Measurements from ENCODE around the gene CREB3L4. TPM values are rescaled to one million over a fixed set of nuclear protein-coding genes. Genes with fewer than 3 reads are reported as not detected.

Gene CREB3L4
- total and polyA plus RNA-seq, 4 donors: 4.3 to 16.5 (median 10.3) TPM

DNA sequence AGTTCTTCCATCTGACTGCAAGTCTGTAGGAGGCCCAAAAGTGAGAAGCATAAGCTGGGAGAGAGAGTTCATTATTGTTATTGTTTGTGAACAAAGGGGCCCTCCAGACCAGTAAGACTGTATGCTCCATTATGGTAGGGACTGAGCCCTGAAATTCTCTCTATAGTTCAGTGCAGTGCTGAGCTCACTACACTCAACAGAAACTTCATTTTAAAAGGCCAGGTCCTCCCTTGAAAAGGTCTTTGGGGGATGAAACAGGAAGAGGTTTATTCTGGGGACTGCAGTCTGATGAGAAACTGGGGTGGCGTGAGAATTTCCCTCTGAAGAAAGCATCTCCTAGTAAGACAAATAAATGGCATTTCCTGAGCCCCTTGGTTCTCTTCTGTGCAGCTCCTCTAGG is 39.5 kb upstream of the CREB3L4 start:
- Histone ChIP-seq H3K27me3 (ENCODE audit: control insufficient read depth, insufficient read depth, low read length) (no peaks in the 10 kb centered on the region), H3K36me3 (ENCODE audit: control insufficient read depth, insufficient read depth, low read length) (peaks cover 34% of the 10 kb centered on the region), H3K4me3 (ENCODE audit: low read depth, low read length) (no peak overlapping the region), H3K4me1 (ENCODE audit: control insufficient read depth, insufficient read depth, low read length) (peaks cover 23% of the 10 kb centered on the region), H3K27ac (ENCODE audit: low read depth, low read length) (peak overlapping the region; percentile 75), H3K9me3 (ENCODE audit: control insufficient read depth, insufficient read depth, low read length) (no peaks in the 10 kb centered on the region)
- no peak for DNase-seq (ENCODE audit: low read depth in 4 of 6, low spot score in 6 of 6)
- no CpG with 5 or more reads among the region's 1 CpG for WGBS (ENCODE audit: insufficient coverage)

DNA sequence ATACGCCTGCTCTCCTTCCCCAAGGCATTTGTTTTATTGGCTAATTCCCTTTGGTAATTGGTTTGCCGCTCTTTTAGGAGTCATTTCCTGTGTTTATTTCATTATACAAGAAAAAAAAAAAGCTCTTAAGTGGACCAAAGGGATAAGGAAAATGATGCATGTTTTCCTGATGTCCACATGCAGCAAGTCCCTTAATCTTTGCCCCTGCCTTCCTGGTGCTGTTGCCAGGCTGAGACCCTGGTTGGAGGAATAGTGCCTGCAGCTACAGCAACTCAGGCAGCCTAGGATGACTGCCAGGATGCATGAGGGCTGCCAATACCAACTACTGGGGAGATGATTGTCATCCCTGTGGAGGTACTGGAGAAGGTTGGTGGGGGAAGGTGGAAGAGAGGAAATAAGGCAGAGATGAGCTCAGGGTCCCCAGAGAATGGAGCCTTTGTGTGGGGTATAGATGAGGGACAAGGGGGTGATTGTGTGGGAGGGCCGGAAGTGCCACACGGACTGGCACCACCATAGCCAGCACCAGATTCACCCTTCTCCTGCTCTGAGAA is 38.8 kb upstream of the CREB3L4 start:
- Histone ChIP-seq H3K27ac (ENCODE audit: low read depth, low read length) (peak overlapping the region; percentile 75), H3K4me3 (ENCODE audit: low read depth, low read length) (no peak overlapping the region), H3K36me3 (ENCODE audit: control insufficient read depth, insufficient read depth, low read length) (peaks cover 40% of the 10 kb centered on the region), H3K27me3 (ENCODE audit: control insufficient read depth, insufficient read depth, low read length) (no peaks in the 10 kb centered on the region), H3K4me1 (ENCODE audit: control insufficient read depth, insufficient read depth, low read length) (peaks cover 18% of the 10 kb centered on the region), H3K9me3 (ENCODE audit: control insufficient read depth, insufficient read depth, low read length) (no peaks in the 10 kb centered on the region)
- no CpG with 5 or more reads among the region's 4 CpGs for WGBS (ENCODE audit: insufficient coverage)
- peak in 2 of 6 donors; percentile 47 to 64 for DNase-seq (ENCODE audit: low read depth in 4 of 6, low spot score in 6 of 6)

DNA sequence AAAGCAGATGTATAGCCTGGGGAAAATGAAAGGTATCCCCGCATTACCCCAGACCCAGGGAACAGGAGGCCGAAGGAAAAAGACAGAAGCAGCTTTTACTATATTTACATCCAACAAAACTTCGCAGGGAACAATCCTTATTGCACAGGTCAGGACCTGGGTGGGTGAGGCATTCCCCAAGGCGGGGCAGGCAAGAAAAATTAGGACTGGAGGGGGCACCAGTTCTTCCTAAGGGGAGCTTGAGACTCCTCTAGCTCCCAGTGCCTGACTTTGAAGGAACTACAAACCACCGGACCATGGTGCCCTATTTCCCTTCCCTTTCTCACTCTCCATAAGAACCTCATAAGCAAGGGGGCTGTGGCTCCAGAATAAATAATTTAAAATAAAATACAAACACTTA is 38.3 kb upstream of the CREB3L4 start:
- H3K27ac ChIP-seq (ENCODE audit: low read depth, low read length): peak overlapping the region; percentile 75
- peaks cover 45% of the 10 kb centered on the region for H3K36me3 ChIP-seq (ENCODE audit: control insufficient read depth, insufficient read depth, low read length)
- no peaks in the 10 kb centered on the region for H3K27me3 ChIP-seq (ENCODE audit: control insufficient read depth, insufficient read depth, low read length)
- no peak overlapping the region for H3K4me3 ChIP-seq (ENCODE audit: low read depth, low read length)
- no peak for DNase-seq (ENCODE audit: low read depth in 4 of 6, low spot score in 6 of 6)
- peaks cover 15% of the 10 kb centered on the region for H3K4me1 ChIP-seq (ENCODE audit: control insufficient read depth, insufficient read depth, low read length)
- no peaks in the 10 kb centered on the region for H3K9me3 ChIP-seq (ENCODE audit: control insufficient read depth, insufficient read depth, low read length)
- 100% methylated on average over 1 of the region's 5 CpGs for WGBS (ENCODE audit: insufficient coverage)

DNA sequence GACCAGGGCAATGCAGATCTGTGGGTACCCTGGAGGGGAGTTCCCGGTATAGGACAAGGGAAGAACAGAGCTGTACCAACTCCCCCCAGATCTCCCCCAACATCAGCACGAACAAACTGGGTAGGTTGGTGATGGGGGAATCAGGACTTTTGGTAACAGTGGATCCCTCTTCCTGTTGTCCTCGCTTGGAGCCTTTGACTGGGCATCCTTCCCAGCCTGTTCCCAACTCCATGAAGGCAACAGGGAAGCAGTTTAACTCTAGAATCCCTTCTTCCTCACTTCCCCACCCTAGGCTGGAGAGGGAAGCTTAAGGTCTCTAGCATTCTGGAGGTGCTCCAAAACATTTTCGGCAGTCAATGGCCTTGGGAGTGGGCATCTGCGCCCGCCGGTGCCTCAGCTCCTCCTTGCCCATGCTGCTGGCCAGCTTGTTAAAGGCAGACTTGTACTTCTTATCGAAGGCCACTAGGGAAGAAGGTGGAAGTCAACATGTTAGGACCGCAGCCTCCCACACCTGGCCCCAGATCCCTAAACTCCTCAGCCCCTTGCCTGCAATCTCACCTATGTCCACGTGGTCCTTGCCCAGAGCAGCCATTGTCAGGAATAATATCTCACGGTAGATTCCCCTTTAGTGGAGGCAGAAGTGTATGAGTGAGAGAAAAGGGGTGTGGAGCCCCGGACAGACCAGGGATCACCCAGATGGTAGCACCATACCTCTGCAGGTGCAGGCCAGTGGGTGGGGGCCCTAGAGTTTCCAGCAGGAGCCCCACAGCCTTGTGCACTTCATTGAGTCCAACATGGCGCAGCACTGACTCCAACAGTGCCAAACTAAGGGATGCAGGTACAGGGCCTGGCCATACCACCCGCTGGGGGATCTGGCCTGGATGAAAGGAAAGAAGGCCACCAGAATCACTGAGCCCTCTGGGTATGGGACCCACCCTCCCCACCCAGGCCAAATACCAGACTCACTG is 37.4 kb upstream of the CREB3L4 start:
- H3K27ac ChIP-seq (ENCODE audit: low read depth, low read length): no peak overlapping the region
- no peaks in the 10 kb centered on the region for H3K27me3 ChIP-seq (ENCODE audit: control insufficient read depth, insufficient read depth, low read length)
- H3K36me3 ChIP-seq (ENCODE audit: control insufficient read depth, insufficient read depth, low read length): peaks cover 54% of the 10 kb centered on the region
- peaks cover 15% of the 10 kb centered on the region for H3K4me1 ChIP-seq (ENCODE audit: control insufficient read depth, insufficient read depth, low read length)
- no peak for DNase-seq (ENCODE audit: low read depth in 4 of 6, low spot score in 6 of 6)
- 94% methylated on average over 11 of the region's 14 CpGs for WGBS (ENCODE audit: insufficient coverage)
- no peak overlapping the region for H3K4me3 ChIP-seq (ENCODE audit: low read depth, low read length)
- H3K9me3 ChIP-seq (ENCODE audit: control insufficient read depth, insufficient read depth, low read length): no peaks in the 10 kb centered on the region

DNA sequence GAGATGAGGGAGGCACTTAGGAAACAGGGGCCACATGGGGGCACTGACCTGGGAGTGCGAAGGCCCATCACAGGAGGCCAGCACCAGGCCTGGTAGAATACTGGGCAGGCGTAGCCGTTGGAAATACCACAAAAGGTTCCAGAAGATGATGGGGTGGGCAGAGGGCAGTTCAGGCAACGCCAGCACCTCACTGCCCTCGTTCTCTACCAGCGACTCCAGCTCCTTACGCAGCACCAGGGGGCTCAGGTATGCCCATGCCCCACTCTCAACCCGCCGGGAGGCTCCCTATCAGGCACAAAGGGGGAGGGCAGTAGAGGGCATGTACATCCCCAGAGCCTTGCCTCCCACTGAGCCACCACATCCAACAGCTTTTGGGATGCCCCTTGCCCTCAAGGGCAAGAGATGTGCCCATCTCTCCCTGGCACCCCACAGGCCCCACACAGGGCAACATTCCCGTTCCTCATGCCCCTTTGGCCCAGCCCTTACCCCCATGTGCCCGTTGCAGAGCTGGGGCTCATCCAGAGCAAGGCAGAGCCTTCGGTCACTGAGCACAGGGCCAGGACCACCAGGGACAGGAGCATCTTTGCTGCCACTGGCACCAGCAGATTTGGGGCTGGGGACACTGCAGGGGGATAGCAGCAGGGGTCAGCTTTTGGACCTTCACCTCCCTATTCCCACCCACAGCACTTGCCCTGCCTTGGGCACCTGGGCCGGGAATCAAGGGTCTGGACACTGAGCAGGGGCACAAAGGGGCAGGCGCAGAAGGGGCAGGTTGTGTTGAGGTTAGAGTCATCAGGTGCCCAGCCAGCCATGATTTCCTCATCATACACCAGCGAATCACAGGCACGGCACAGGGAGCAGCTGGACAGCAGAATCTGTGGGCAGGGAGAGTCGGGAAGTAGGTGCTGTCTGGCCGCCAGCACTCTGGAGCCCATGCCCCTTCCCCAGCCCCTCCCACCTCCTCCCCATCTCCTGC is 35.3 kb upstream of the CREB3L4 start:
- H3K4me1 ChIP-seq (ENCODE audit: control insufficient read depth, insufficient read depth, low read length): peaks cover 15% of the 10 kb centered on the region
- no peaks in the 10 kb centered on the region for H3K9me3 ChIP-seq (ENCODE audit: control insufficient read depth, insufficient read depth, low read length)
- peaks cover 75% of the 10 kb centered on the region for H3K36me3 ChIP-seq (ENCODE audit: control insufficient read depth, insufficient read depth, low read length)
- no peak for DNase-seq (ENCODE audit: low read depth in 4 of 6, low spot score in 6 of 6)
- no peak overlapping the region for H3K27ac ChIP-seq (ENCODE audit: low read depth, low read length)
- no peak overlapping the region for H3K4me3 ChIP-seq (ENCODE audit: low read depth, low read length)
- 97% methylated on average over 14 of the region's 18 CpGs for WGBS (ENCODE audit: insufficient coverage)
- no peaks in the 10 kb centered on the region for H3K27me3 ChIP-seq (ENCODE audit: control insufficient read depth, insufficient read depth, low read length)

DNA sequence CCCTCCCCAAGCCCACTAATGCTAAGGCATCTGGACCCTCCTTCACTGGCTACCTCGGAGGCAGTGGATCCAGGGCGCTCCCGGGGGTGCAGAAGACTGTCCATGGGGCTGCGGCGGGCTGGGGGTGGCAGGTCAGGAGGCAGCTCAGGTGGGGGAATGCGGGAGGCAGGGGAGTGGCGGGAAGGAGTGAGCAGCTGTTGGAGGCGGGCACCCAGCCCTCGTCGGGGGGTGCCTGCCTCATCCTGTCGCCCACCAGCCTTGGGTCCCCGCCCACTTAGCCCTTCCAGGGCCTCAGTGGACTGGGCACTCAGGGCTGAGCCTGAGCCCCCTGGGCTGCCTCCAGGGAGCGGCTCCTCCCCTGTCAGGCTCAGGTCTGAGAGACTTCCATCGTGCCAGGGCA is 34.3 kb upstream of the CREB3L4 start:
- H3K36me3 ChIP-seq (ENCODE audit: control insufficient read depth, insufficient read depth, low read length): peaks cover 83% of the 10 kb centered on the region
- no peaks in the 10 kb centered on the region for H3K27me3 ChIP-seq (ENCODE audit: control insufficient read depth, insufficient read depth, low read length)
- no peak for DNase-seq (ENCODE audit: low read depth in 4 of 6, low spot score in 6 of 6)
- H3K27ac ChIP-seq (ENCODE audit: low read depth, low read length): no peak overlapping the region
- no peaks in the 10 kb centered on the region for H3K9me3 ChIP-seq (ENCODE audit: control insufficient read depth, insufficient read depth, low read length)
- H3K4me1 ChIP-seq (ENCODE audit: control insufficient read depth, insufficient read depth, low read length): peaks cover 9% of the 10 kb centered on the region
- 96% methylated on average over 14 of the region's 14 CpGs for WGBS (ENCODE audit: insufficient coverage)
- H3K4me3 ChIP-seq (ENCODE audit: low read depth, low read length): no peak overlapping the region

DNA sequence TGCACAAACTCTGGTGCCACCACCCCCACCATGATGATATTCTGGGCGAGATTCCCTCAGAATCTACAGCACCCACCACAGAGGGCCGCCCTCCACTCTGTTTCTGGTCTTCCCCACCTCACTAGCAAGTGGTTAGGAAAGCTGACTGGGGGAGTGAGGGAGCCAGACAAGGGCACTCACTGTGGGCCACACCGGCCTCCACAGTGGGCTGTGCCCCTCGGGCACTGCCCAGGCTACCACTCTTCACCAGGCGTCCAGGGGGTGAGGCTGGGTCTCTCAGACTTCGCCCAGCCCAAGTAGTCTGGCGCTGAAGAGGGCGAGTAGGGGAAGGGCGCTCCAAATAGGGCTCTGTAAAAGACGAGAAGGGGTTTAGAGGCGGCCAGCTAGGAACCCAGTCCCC is 33.7 kb upstream of the CREB3L4 start:
- Histone ChIP-seq H3K36me3 (ENCODE audit: control insufficient read depth, insufficient read depth, low read length) (peaks cover 88% of the 10 kb centered on the region), H3K27ac (ENCODE audit: low read depth, low read length) (no peak overlapping the region), H3K9me3 (ENCODE audit: control insufficient read depth, insufficient read depth, low read length) (no peaks in the 10 kb centered on the region), H3K27me3 (ENCODE audit: control insufficient read depth, insufficient read depth, low read length) (no peaks in the 10 kb centered on the region), H3K4me3 (ENCODE audit: low read depth, low read length) (no peak overlapping the region), H3K4me1 (ENCODE audit: control insufficient read depth, insufficient read depth, low read length) (peaks cover 6% of the 10 kb centered on the region)
- WGBS (ENCODE audit: insufficient coverage): 97% methylated on average over 9 of the region's 11 CpGs
- DNase-seq (ENCODE audit: low read depth in 4 of 6, low spot score in 6 of 6): no peak

DNA sequence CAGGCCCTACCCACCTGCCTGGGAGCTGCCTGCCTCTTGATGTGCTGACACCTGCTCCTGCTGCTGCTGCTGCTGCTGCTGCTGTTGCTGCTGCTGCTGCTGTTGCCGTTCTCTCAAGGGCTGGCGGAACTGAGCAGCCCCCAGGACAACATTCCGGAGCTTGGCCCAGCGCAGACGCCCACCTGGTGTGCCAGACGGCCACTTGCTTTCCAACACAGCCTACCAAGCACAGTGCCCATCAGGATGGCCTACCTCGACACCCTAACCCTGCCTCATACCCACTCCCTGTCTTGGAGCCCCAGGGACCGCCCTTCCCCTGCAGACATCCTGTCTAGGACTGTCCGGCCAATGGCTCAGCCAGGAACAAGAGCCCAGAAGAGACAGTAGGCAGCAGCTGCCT is 33.0 kb upstream of the CREB3L4 start:
- peaks cover 90% of the 10 kb centered on the region for H3K36me3 ChIP-seq (ENCODE audit: control insufficient read depth, insufficient read depth, low read length)
- H3K27ac ChIP-seq (ENCODE audit: low read depth, low read length): no peak overlapping the region
- H3K4me1 ChIP-seq (ENCODE audit: control insufficient read depth, insufficient read depth, low read length): no peaks in the 10 kb centered on the region
- no peaks in the 10 kb centered on the region for H3K9me3 ChIP-seq (ENCODE audit: control insufficient read depth, insufficient read depth, low read length)
- 99% methylated on average over 9 of the region's 9 CpGs for whole genome bisulfite sequencing (ENCODE audit: insufficient coverage)
- H3K27me3 ChIP-seq (ENCODE audit: control insufficient read depth, insufficient read depth, low read length): no peaks in the 10 kb centered on the region
- DNase-seq (ENCODE audit: low read depth in 4 of 6, low spot score in 6 of 6): no peak
- no peak overlapping the region for H3K4me3 ChIP-seq (ENCODE audit: low read depth, low read length)

DNA sequence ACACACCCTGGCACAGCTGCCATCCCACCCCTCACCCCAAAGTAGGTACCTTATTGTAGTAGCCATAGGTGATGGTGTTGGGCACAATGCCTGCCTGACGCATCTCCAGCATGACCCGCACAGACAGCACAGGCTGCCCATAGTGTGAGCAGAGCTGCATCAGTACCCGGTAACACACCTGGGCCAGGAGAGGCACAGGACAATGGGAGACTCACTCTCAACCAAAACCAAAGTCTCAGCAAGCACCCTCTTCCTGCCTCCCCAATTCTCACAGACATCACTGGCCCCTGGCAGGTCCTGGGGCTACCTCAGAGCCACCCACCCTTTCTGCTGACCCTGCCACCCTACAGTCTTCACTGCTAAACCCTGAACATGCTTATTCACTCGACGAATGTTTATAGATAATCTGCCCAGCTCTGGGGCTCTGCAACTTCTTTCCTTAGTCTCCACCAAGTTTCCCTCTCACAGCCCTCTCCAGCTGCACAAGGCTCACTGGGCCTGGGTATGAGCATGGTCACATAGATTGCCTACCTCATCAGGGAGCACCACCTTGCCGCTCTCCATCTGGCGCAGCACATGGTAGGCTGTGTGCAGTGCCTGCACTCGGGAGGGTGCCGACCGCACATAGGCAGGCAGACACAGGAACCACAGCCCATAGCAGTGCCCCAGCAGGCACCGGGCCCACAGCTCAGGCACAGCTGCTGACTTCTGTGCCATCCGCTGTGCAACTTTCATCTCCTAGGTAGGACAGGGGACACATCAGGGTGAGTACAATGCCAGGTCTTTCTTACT is 31.5 kb upstream of the CREB3L4 start:
- no peaks in the 10 kb centered on the region for H3K4me1 ChIP-seq (ENCODE audit: control insufficient read depth, insufficient read depth, low read length)
- no peak for DNase-seq (ENCODE audit: low read depth in 4 of 6, low spot score in 6 of 6)
- H3K36me3 ChIP-seq (ENCODE audit: control insufficient read depth, insufficient read depth, low read length): peaks cover 95% of the 10 kb centered on the region
- H3K27ac ChIP-seq (ENCODE audit: low read depth, low read length): no peak overlapping the region
- H3K4me3 ChIP-seq (ENCODE audit: low read depth, low read length): no peak overlapping the region
- H3K9me3 ChIP-seq (ENCODE audit: control insufficient read depth, insufficient read depth, low read length): no peaks in the 10 kb centered on the region
- 92% methylated on average over 12 of the region's 12 CpGs for WGBS (ENCODE audit: insufficient coverage)
- H3K27me3 ChIP-seq (ENCODE audit: control insufficient read depth, insufficient read depth, low read length): no peaks in the 10 kb centered on the region

Data from spinal cord (tissue), 10 donors.